H9 (cell line): ENCODE data around the gene XKRX. TPM values are rescaled to one million over a fixed set of nuclear protein-coding genes. Genes with fewer than 3 reads are reported as not detected.

Source experiments
- DNase-seq: peaks from one replicate; pipeline ENCODE4 v3.0.0-alpha.2; 2017
- H2AFZ ChIP-seq: one replicate; pipeline ENCODE4 v1.6.1; 2013; ENCODE audit warnings: mild to moderate bottlenecking, low read length, control low read depth, moderate library complexity
- H2AK5ac ChIP-seq: 2 replicates; pipeline ENCODE4 v1.6.1; 2013; ENCODE audit warnings: low read length, control low read depth, mixed read lengths; ENCODE audit not compliant: insufficient read length
- H2BK120ac ChIP-seq: one replicate; pipeline ENCODE4 v1.6.1; 2013; ENCODE audit warnings: low read depth, mild to moderate bottlenecking, low read length, control low read depth, inconsistent platforms; ENCODE audit not compliant: poor library complexity, severe bottlenecking
- H2BK12ac ChIP-seq: 2 replicates; pipeline ENCODE4 v1.6.1; 2013; ENCODE audit warnings: low read length, control low read depth, mixed read lengths, low read depth; ENCODE audit not compliant: insufficient read length
- H2BK15ac ChIP-seq: 2 replicates; pipeline ENCODE4 v1.6.1; 2013; ENCODE audit warnings: low read depth, low read length, control low read depth
- H2BK20ac ChIP-seq: one replicate; pipeline ENCODE4 v1.6.1; 2013; ENCODE audit warnings: low read depth, mild to moderate bottlenecking, low read length, control low read depth, inconsistent platforms; ENCODE audit not compliant: poor library complexity, severe bottlenecking
- H2BK5ac ChIP-seq: 2 replicates; pipeline ENCODE4 v1.6.1; 2013; ENCODE audit warnings: low read length, control low read depth, mixed read lengths; ENCODE audit not compliant: insufficient read length
- H3K14ac ChIP-seq: 2 replicates; pipeline ENCODE4 v1.6.1; 2013; ENCODE audit warnings: low read length, control low read depth; ENCODE audit not compliant: insufficient read depth
- H3K18ac ChIP-seq: 2 replicates; pipeline ENCODE4 v1.6.1; 2013; ENCODE audit warnings: low read depth, mild to moderate bottlenecking, mixed read lengths, low read length, control low read depth; ENCODE audit not compliant: insufficient read length
- H3K23ac ChIP-seq: 2 replicates; pipeline ENCODE4 v1.6.1; 2013; ENCODE audit warnings: low read length, control low read depth, mixed read lengths, low read depth; ENCODE audit not compliant: insufficient read length
- H3K23me2 ChIP-seq: 2 replicates; pipeline ENCODE4 v1.6.1; 2013; ENCODE audit warnings: low read depth, mild to moderate bottlenecking, mixed read lengths, low read length, control low read depth; ENCODE audit not compliant: insufficient read length, poor library complexity, severe bottlenecking
- H3K27ac ChIP-seq: 2 replicates; pipeline ENCODE4 v1.5.1; 2013; ENCODE audit warnings: low read length, control low read depth, mixed read lengths, low read depth; ENCODE audit not compliant: insufficient read length
- H3K27me3 ChIP-seq: 2 replicates; pipeline ENCODE4 v1.6.1; 2013; ENCODE audit warnings: low read length, control low read depth, inconsistent platforms; ENCODE audit not compliant: insufficient read depth
- H3K4ac ChIP-seq: 2 replicates; pipeline ENCODE4 v1.6.1; 2013; ENCODE audit warnings: low read depth, mild to moderate bottlenecking, control low read depth, inconsistent platforms, low read length, moderate library complexity
- H3K4me1 ChIP-seq: 2 replicates; pipeline ENCODE4 v1.6.1; 2013; ENCODE audit warnings: low read length, control low read depth, inconsistent platforms; ENCODE audit not compliant: insufficient read depth
- H3K4me2 ChIP-seq: 2 replicates; pipeline ENCODE4 v1.6.1; 2013; ENCODE audit warnings: low read length, control low read depth, mixed read lengths; ENCODE audit not compliant: insufficient read length, insufficient read depth
- H3K56ac ChIP-seq: 2 replicates; pipeline ENCODE4 v1.6.1; 2013; ENCODE audit warnings: low read depth, mild to moderate bottlenecking, mixed read lengths, low read length, control low read depth; ENCODE audit not compliant: insufficient read length
- H3K79me1 ChIP-seq: 2 replicates; pipeline ENCODE4 v1.6.1; 2013; ENCODE audit warnings: low read depth, mild to moderate bottlenecking, moderate library complexity, low read length, control low read depth, inconsistent platforms; ENCODE audit not compliant: insufficient read depth, poor library complexity, severe bottlenecking
- H3K79me2 ChIP-seq: 2 replicates; pipeline ENCODE4 v1.6.1; 2013; ENCODE audit warnings: low read length, control low read depth, inconsistent platforms; ENCODE audit not compliant: insufficient read depth
- H3K9ac ChIP-seq: 2 replicates; pipeline ENCODE4 v1.6.1; 2013; ENCODE audit warnings: low read length, control low read depth, mixed read lengths; ENCODE audit not compliant: insufficient read length; ENCODE audit errors: extremely low read depth
- H3K9me3 ChIP-seq: one replicate; pipeline ENCODE4 v1.6.1; 2013; ENCODE audit warnings: low read depth, low read length, inconsistent platforms; ENCODE audit not compliant: control insufficient read depth
- H3T11ph ChIP-seq: one replicate; pipeline ENCODE4 v1.6.1; 2013; ENCODE audit warnings: mild to moderate bottlenecking, low read length, control low read depth, inconsistent platforms
- H4K20me1 ChIP-seq: one replicate; pipeline ENCODE4 v1.6.1; 2013; ENCODE audit not compliant: control insufficient read depth, insufficient read length, insufficient read depth
- H4K5ac ChIP-seq: 2 replicates; pipeline ENCODE4 v1.6.1; 2013; ENCODE audit warnings: low read depth, mild to moderate bottlenecking, mixed read lengths, low read length, control low read depth; ENCODE audit not compliant: insufficient read length
- H4K8ac ChIP-seq: replicated peaks from 2 replicates; pipeline ENCODE4 v1.6.1; 2013; ENCODE audit warnings: low read length, control low read depth, mixed read lengths, low read depth; ENCODE audit not compliant: insufficient read length
- H4K91ac ChIP-seq: 2 replicates; pipeline ENCODE4 v1.6.1; 2013; ENCODE audit warnings: low read depth, mild to moderate bottlenecking, moderate library complexity, mixed read lengths, low read length, control low read depth; ENCODE audit not compliant: insufficient read length
- H3K27ac Mint-ChIP-seq, 3 experiments: 2 replicates in 2 of 3; 3 replicates in 1 of 3; pipeline ENCODE4 v1.8.0; 2020 to 2021; ENCODE audit warnings: mixed read lengths in 3 of 3, mild to moderate bottlenecking in 1 of 3, moderate library complexity in 1 of 3
- H3K27me3 Mint-ChIP-seq: 2 replicates; pipeline ENCODE4 v1.8.0; 2021; ENCODE audit warnings: low read depth, mild to moderate bottlenecking, moderate library complexity, mixed read lengths
- H3K36me3 Mint-ChIP-seq, 3 experiments: 2 replicates in 2 of 3; 3 replicates in 1 of 3; pipeline ENCODE4 v1.8.0; 2020 to 2021; ENCODE audit warnings: low read depth in 3 of 3, mixed read lengths in 3 of 3; ENCODE audit not compliant: insufficient read depth in 1 of 3
- H3K4me1 Mint-ChIP-seq, 2 experiments: 2 replicates each; pipeline ENCODE4 v1.8.0; 2020; ENCODE audit warnings: mixed read lengths in 2 of 2
- H3K4me3 Mint-ChIP-seq, 2 experiments: 2 replicates in 1 of 2; 3 replicates in 1 of 2; pipeline ENCODE4 v1.8.0; 2020 to 2021; ENCODE audit warnings: mild to moderate bottlenecking in 2 of 2, mixed read lengths in 2 of 2, moderate library complexity in 1 of 2
- H3K9me3 Mint-ChIP-seq, 2 experiments: 2 replicates in 1 of 2; 3 replicates in 1 of 2; pipeline ENCODE4 v1.8.0; 2020; ENCODE audit warnings: mild to moderate bottlenecking in 2 of 2, mixed read lengths in 2 of 2, moderate library complexity in 1 of 2
- CTCF ChIP-seq: fragments of 200-600 bp; sonication (generic); conservative IDR thresholded peaks from 3 replicates; pipeline ENCODE4 v1.8.0; 2021; ENCODE audit warnings: antibody characterized with exemption, mild to moderate bottlenecking
- whole genome bisulfite sequencing: extraction: QIAGEN DNeasy Blood & Tissue Kit; methylation state at CpG from one replicate; pipeline ENCODE4 v1.1.7; 2013; ENCODE audit warnings: missing lambda C conversion rate, low lambda C conversion rate, mixed read lengths; ENCODE audit not compliant: insufficient read length; ENCODE audit errors: extremely low coverage; 5-methylcytosine and 5-hydroxymethylcytosine counted together
- total RNA-seq: library from RNA; stranded (reverse); gene quantifications from 2 replicates; pipeline ENCODE4 v1.2.1, GENCODE V29; 2021

XKRX gene
- total RNA-seq, 1 experiment from 2014 or later: 0.44 TPM

- Mint-ChIP-seq H3K4me3 (no peak overlapping the region), H3K9me3 (peaks cover 41 to 63% of the 10 kb centered on the region in 2 experiments), H3K27me3 (no peaks in the 10 kb centered on the region), H3K36me3 (peaks cover 0 to 2% (median 0%) of the 10 kb centered on the region in 3 experiments; a peak in 4 of 7 replicates), H3K4me1 (no peaks in the 10 kb centered on the region), H3K27ac (no peak overlapping the region)
- H4K91ac ChIP-seq: no peak overlapping the region
- H2BK15ac ChIP-seq: no peak overlapping the region
- TF ChIP-seq CTCF: no peak
- no peak overlapping the region for H3K14ac ChIP-seq
- no peaks in the 10 kb centered on the region for H3K23me2 ChIP-seq
- no peaks in the 10 kb centered on the region for H3K79me2 ChIP-seq
- H4K20me1 ChIP-seq: no peaks in the 10 kb centered on the region
- no peak overlapping the region for H2AK5ac ChIP-seq
- no peak overlapping the region for H3K9ac ChIP-seq
- no peaks in the 10 kb centered on the region for H3K27me3 ChIP-seq
- H3K79me1 ChIP-seq: no peaks in the 10 kb centered on the region
- H3T11ph ChIP-seq: no peak overlapping the region
- no peak overlapping the region for H2BK120ac ChIP-seq
- no peak overlapping the region for H4K5ac ChIP-seq
- peak; percentile 28 for DNase-seq
- no peak overlapping the region for H3K18ac ChIP-seq
- no peak overlapping the region for H3K4ac ChIP-seq
- H3K23ac ChIP-seq: no peak overlapping the region
- no peak overlapping the region for H2AFZ ChIP-seq
- no peak overlapping the region for H3K4me2 ChIP-seq
- H4K8ac ChIP-seq: no peak overlapping the region
- peaks cover 4% of the 10 kb centered on the region for H3K9me3 ChIP-seq
- H2BK12ac ChIP-seq: no peak overlapping the region
- H3K56ac ChIP-seq: no peak overlapping the region
- no peak overlapping the region for H3K27ac ChIP-seq
- no CpG with 5 or more reads among the region's 4 CpGs for WGBS
- no peaks in the 10 kb centered on the region for H3K4me1 ChIP-seq
- H2BK20ac ChIP-seq: no peak overlapping the region
- no peak overlapping the region for H2BK5ac ChIP-seq
Measured at GRCh38 chrX:100939333-100939732, 10.6 kb upstream of the XKRX start.
